Measurements from ENCODE around the gene MAPK1.
A peak's percentile ranks its signal among the peaks of the same experiment; 100 is the strongest.
"Not testable (repeated sequence)": the region's sequence is repeated elsewhere in the genome, so short reads cannot be mapped to it uniquely, and the experiment has no call there.

MAPK1 gene

DNA sequence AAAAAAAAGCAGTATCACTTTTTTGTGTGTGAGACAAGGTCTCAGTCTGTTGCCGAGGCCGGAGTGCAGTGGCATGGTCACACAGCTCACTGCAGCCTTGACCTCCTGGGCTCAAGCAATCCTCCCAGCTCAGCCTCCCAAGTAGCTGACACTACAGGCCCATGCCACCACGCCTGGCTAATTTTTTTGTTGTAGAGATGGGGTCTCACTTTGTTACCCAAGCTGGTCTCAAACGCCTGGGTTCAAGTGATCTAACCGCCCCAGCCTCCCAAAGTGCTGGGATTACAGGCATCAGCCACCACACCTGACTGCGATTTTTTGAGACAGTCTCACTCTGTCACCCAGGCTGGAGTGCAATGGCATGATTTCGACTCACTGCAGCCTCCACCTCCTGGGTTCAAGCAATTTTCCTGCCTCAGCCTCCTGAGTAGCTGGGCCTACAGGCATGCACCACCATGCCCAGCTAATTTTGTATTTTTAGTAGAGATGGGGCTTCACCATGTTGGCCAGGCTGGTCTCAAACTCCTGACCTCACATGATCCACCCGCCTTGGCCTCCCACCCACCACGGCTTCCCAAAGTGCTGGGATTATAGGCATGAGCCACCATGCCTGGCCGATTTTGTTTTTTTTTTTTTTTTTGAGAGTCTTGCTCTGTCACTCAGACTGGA, 147.1 kb downstream of the MAPK1 start:
- DNase-seq, result not testable (repeated sequence)

DNA sequence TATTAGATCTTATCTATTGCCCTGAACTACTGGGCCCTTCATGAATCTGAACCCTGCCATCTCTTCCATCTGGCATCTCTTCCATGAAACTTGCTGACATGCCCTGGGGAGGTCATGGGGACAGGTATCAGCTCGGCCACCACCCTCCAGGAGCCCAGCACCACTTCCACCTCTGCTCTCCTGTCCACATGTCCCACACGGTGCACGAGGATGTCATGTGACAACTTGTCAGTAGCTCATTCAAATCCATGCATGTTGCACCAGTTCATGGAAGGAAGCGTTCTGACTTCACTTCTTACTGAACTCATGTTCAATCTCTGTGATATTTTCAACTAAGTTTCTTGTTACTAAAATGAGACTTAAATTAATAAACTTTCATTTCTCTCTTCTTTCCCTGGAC, 148.4 kb downstream of the MAPK1 start:
- DNase-seq, result no peak

DNA sequence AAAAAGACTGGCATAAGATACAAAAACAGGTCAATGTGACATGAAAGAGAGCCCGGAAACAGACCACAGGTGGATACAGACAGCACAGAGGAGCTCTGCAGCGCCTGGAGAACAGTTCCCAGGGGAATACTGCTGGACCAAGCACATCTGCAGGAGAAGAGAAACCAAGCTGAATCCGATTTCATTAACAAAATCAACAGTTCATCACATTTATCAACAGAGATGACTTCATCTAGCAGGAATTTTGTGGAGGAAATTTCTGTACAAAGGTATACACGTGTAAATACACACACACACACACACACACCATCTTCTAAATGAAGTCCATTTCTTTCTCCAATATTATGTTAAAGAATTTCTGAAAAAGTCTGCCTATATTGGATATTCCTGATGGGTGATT, 148.9 kb downstream of the MAPK1 start:
- no peak for DNase-seq

- not testable (repeated sequence) for DNase-seq
These were observed 150.9 kb downstream of the MAPK1 start for GRCh38 chr22:21716395-21717122.

- no peak for DNase-seq
These were observed 152.7 kb downstream of the MAPK1 start for GRCh38 chr22:21714786-21715185.

GRCh38 chr22:21714059-21714770, 153.2 kb downstream of the MAPK1 start:
- no peak for DNase-seq

GRCh38 chr22:21713428-21714058, 153.9 kb downstream of the MAPK1 start:
- DNase-seq, result no peak

GRCh38 chr22:21712751-21713427, 154.6 kb downstream of the MAPK1 start:
- peak; percentile 71 for DNase-seq

- DNase-seq, result no peak
These were observed 155.6 kb downstream of the MAPK1 start for GRCh38 chr22:21711851-21712250.

- DNase-seq, result no peak
These were observed 157.3 kb downstream of the MAPK1 start for GRCh38 chr22:21710156-21710555.

GRCh38 chr22:21709688-21710087, 157.8 kb downstream of the MAPK1 start:
- no peak for DNase-seq

DNA sequence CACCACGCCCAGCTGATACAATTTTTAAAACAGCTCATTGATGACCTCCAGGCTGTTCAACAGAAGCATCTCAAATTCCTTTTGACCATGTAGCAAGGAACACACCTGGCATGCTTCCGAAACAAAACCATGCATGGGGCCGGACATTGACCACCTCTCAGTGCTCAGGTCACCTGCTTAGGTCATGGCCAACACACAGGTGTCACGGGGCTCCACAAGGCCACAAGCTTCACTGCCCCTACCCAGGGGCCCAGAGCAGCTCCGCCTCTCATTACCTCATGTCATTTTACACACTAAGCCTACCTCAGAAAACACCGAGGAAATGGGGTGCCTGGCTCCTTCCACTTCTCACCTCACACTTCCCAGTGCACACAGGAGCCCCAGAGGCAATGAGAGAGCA, 158.5 kb downstream of the MAPK1 start:
- no peak for DNase-seq

DNA sequence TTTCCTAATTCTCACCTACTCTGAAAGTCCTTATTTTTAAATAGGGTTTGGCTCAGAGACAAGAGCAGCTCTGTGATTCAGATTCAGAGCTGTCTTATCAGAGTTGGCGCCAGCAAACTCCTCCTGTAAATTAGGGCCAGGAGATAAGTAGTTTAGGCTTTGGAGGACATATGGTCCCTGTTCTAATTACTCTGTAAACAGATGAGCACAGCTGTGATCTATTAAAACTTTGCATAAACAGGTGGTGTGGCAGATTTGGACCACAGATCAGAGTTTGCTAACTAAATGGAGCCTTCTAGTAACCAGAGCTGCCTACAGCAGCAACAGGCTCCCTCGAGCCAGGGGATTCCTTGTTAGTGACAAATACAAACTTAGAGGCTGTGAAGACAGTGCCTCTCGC, 159.8 kb downstream of the MAPK1 start:
- DNase-seq, result no peak

All from CD4-positive, alpha-beta T cell treated with Interleukin-12 subunit alpha and Interleukin-12 subunit beta, for 1 hour (primary cell).